ENCODE data around the gene ADARB2. TPM values are rescaled to one million over a fixed set of nuclear protein-coding genes. Genes with fewer than 3 reads are reported as not detected.

Gene ADARB2
- total and polyA plus RNA-seq, 10 of the 15 experiments (the other 5 are each of a cell fraction or from before 2014, with no cell fraction given): 0.02 to 4.1 (median 0.76) TPM

GRCh38 chr10:1183701-1184100 is 553.6 kb downstream of the ADARB2 start:
- no TSS peak for BruUV-seq (replicated peaks)
- intact Hi-C loops (cut with micrococcal nuclease; ENCODE audit: unreplicated experiment) (no loop called here), in situ Hi-C loops (cut with MboI) (no loop called here)
- no peaks in the 10 kb centered on the region for H3K4me1 ChIP-seq (ENCODE audit: control insufficient read depth, insufficient read depth, low read length)
- no peak overlapping the region for H3K27ac ChIP-seq (ENCODE audit: control insufficient read depth, insufficient read depth)
- no peaks in the 10 kb centered on the region for H3K9me3 ChIP-seq (replicated peaks; ENCODE audit: control insufficient read depth, insufficient read depth, low read length)
- FAIRE-seq (no peak), ATAC-seq (no peak), DNase-seq (ENCODE audit: low read depth, low spot score) (no peak)
- SMC1A ChIA-PET (ENCODE audit: uncharacterized antibody, unreplicated experiment): no interaction called here
- POLR2A ChIA-PET: no interaction called here
- 10% methylated on average over 12 of the region's 12 CpGs for WGBS (ENCODE audit: insufficient coverage, insufficient replicate concordance, low lambda C conversion rate, missing lambda C conversion rate)
- no peak overlapping the region for H2AFZ ChIP-seq (ENCODE audit: control insufficient read depth, low read depth, low read length)
- no peaks in the 10 kb centered on the region for H3K36me3 ChIP-seq (ENCODE audit: control insufficient read depth in 2 of 2, insufficient read depth in 2 of 2, low read length in 1 of 2)
- H3K27me3 ChIP-seq (replicated peaks in 1 of 2; ENCODE audit: control insufficient read depth in 2 of 2, insufficient read depth in 2 of 2, low read length in 1 of 2): peaks cover 0 to 2% of the 10 kb centered on the region in 2 experiments; a peak in 3 of 4 replicates
- H3K79me2 ChIP-seq (ENCODE audit: control insufficient read depth, insufficient read depth, low read length): no peaks in the 10 kb centered on the region
- no peak overlapping the region for H3K4me2 ChIP-seq (ENCODE audit: control insufficient read depth, insufficient read depth)
- RAD21 ChIA-PET (ENCODE audit: unreplicated experiment): no interaction called here
- CTCF ChIA-PET: no interaction called here
- no peak overlapping the region for H3K9ac ChIP-seq (ENCODE audit: control insufficient read depth, insufficient read depth, low read length)
- H4K20me1 ChIP-seq (ENCODE audit: control insufficient read depth, insufficient read depth): no peaks in the 10 kb centered on the region
- no peak for TF ChIP-seq SPI1 (IDR thresholded peaks at IDR 0.05; ENCODE audit: borderline replicate concordance, insufficient read depth, low read depth, low read length)
- TF ChIP-seq NKRF (conservative IDR thresholded peaks at IDR 0.05): no peak
- TF ChIP-seq RELA (IDR thresholded peaks at IDR 0.05; ENCODE audit: borderline replicate concordance, partially characterized antibody): no peak
- no peak for TF ChIP-seq SMAD5 (IDR thresholded peaks at IDR 0.05; ENCODE audit: low read depth)
- H3K4me3 ChIP-seq: no peak overlapping the region

GRCh38 chr10:1183033-1183396 is 554.3 kb downstream of the ADARB2 start:
- in situ Hi-C loops (cut with MboI): no loop called here
- FAIRE-seq: no peak
- Histone ChIP-seq H3K36me3 (ENCODE audit: control insufficient read depth in 2 of 2, insufficient read depth in 2 of 2, low read length in 1 of 2) (no peaks in the 10 kb centered on the region), H3K4me2 (ENCODE audit: control insufficient read depth, insufficient read depth) (no peak overlapping the region), H3K4me3 (no peak overlapping the region), H3K9me3 (replicated peaks; ENCODE audit: control insufficient read depth, insufficient read depth, low read length) (no peaks in the 10 kb centered on the region), H3K9ac (ENCODE audit: control insufficient read depth, insufficient read depth, low read length) (no peak overlapping the region), H3K79me2 (ENCODE audit: control insufficient read depth, insufficient read depth, low read length) (no peaks in the 10 kb centered on the region), H2AFZ (ENCODE audit: control insufficient read depth, low read depth, low read length) (no peak overlapping the region), H3K27ac (ENCODE audit: control insufficient read depth, insufficient read depth) (no peak overlapping the region), H3K4me1 (ENCODE audit: control insufficient read depth, insufficient read depth, low read length) (no peaks in the 10 kb centered on the region), H3K27me3 (replicated peaks in 1 of 2; ENCODE audit: control insufficient read depth in 2 of 2, insufficient read depth in 2 of 2, low read length in 1 of 2) (peaks cover 0 to 2% of the 10 kb centered on the region in 2 experiments; a peak in 3 of 4 replicates), H4K20me1 (ENCODE audit: control insufficient read depth, insufficient read depth) (no peaks in the 10 kb centered on the region)
- no peak; the same call in 1 of the 3 replicates for ATAC-seq
- WGBS (ENCODE audit: insufficient coverage, insufficient replicate concordance, low lambda C conversion rate, missing lambda C conversion rate): 42% methylated on average over 18 of the region's 18 CpGs
- TF ChIP-seq PAX5 (IDR thresholded peaks at IDR 0.05; ENCODE audit: borderline replicate concordance, low read depth, low read length): no peak
- no peak for TF ChIP-seq ZNF207 (IDR thresholded peaks at IDR 0.05; ENCODE audit: borderline replicate concordance)
- TF ChIP-seq RELB (IDR thresholded peaks at IDR 0.05; ENCODE audit: low read depth): no peak
- TF ChIP-seq EGR1 (IDR thresholded peaks at IDR 0.05; ENCODE audit: borderline replicate concordance in 1 of 2, low read depth in 2 of 2, low read length in 2 of 2): no peak
- no peak for TF ChIP-seq MEF2B (IDR thresholded peaks at IDR 0.05; ENCODE audit: partially characterized antibody, poor library complexity, severe bottlenecking)
- no peak for TF ChIP-seq SIN3A (IDR thresholded peaks at IDR 0.05; ENCODE audit: low read depth, low read length)
- no peak for TF ChIP-seq ZBED1 (IDR thresholded peaks at IDR 0.05; ENCODE audit: borderline replicate concordance)
- TF ChIP-seq HDAC6 (IDR thresholded peaks at IDR 0.05; ENCODE audit: unreplicated experiment): no peak
- TF ChIP-seq BHLHE40 (IDR thresholded peaks at IDR 0.05; ENCODE audit: borderline replicate concordance in 1 of 2, low read depth in 2 of 2, low read length in 1 of 2): no peak
- no peak for TF ChIP-seq TCF7 (IDR thresholded peaks at IDR 0.05; ENCODE audit: borderline replicate concordance)
- ChIA-PET CTCF (no interaction called here), RAD21 (ENCODE audit: unreplicated experiment) (no interaction called here), POLR2A (no interaction called here), SMC1A (ENCODE audit: uncharacterized antibody, unreplicated experiment) (no interaction called here)
- DNase-seq (ENCODE audit: low read depth, low spot score): no peak
- intact Hi-C loops (cut with micrococcal nuclease; ENCODE audit: unreplicated experiment): no loop called here
- no TSS peak for BruUV-seq (replicated peaks)

All from GM12878 (cell line).